ENCODE data around the gene HMG20A. TPM values are rescaled to one million over a fixed set of nuclear protein-coding genes. Genes with fewer than 3 reads are reported as not detected.

HMG20A gene
- total and polyA plus RNA-seq, 10 of the 15 experiments (the other 5 are each of a cell fraction or from before 2014, with no cell fraction given): 30.0 to 98.7 (median 46.8) TPM

DNA sequence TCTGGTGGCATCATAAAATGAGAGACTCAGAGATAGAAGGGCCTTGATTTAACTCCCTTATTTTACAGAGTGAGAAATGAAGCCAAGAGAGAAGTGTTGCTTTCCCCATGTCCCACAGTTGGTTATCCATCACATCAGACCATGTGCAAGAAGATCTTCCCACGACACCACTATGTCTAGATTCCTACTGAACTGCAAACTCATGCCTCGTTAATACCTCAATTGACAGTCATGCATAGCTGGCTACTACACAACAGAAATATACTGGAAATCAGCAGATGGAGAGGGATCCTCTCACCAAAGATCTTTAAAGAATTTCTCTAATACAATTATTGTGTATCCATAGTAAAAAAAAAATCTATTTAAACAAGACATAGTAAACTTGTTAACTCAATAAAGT lies 34.1 kb upstream of the HMG20A start:
- H3K4me1 ChIP-seq (ENCODE audit: control insufficient read depth, insufficient read depth, low read length): peaks cover 13% of the 10 kb centered on the region
- no peak overlapping the region for H3K4me3 ChIP-seq
- H3K27me3 ChIP-seq (replicated peaks in 1 of 2; ENCODE audit: control insufficient read depth in 2 of 2, insufficient read depth in 2 of 2, low read length in 1 of 2): no peaks in the 10 kb centered on the region
- DNase-seq (ENCODE audit: low read depth, low spot score): no peak
- BruUV-seq (replicated peaks): no TSS peak
- WGBS (ENCODE audit: insufficient coverage, insufficient replicate concordance, low lambda C conversion rate, missing lambda C conversion rate): 53% methylated on average over 2 of the region's 2 CpGs
- no peaks in the 10 kb centered on the region; the same call in 2 of the 3 replicates for H3K9me3 ChIP-seq (replicated peaks; ENCODE audit: control insufficient read depth, insufficient read depth, low read length)
- no peaks in the 10 kb centered on the region; the same call in 1 of the 2 replicates for H3K79me2 ChIP-seq (ENCODE audit: control insufficient read depth, insufficient read depth, low read length)
- FAIRE-seq: no peak
- ATAC-seq: no peak
- ChIA-PET RAD21 (ENCODE audit: unreplicated experiment) (interaction anchor here (1.0 to 1.5 kb wide), 4 partner anchors 16 to 196 kb away, joined by 3 to 5 read pairs (median 3); no protein-coding TSS in a partner anchor), CTCF (interaction anchor here (0.9 to 1.3 kb wide), 2 partner anchors 40 to 200 kb away, joined by 4 read pairs; no protein-coding TSS in a partner anchor), POLR2A (interaction anchor here (1.4 kb wide), 1 partner anchor 32 kb away, joined by 3 read pairs; no protein-coding TSS in a partner anchor), SMC1A (ENCODE audit: uncharacterized antibody, unreplicated experiment) (interaction anchor here (0.8 to 1.8 kb wide), 5 partner anchors 12 to 70 kb away, joined by 3 to 6 read pairs (median 4); no protein-coding TSS in a partner anchor)
- intact Hi-C loops (cut with micrococcal nuclease; ENCODE audit: unreplicated experiment) (no loop called here), in situ Hi-C loops (cut with MboI) (no loop called here)
- no peak overlapping the region for H3K9ac ChIP-seq (ENCODE audit: control insufficient read depth, insufficient read depth, low read length)
- no peak overlapping the region for H2AFZ ChIP-seq (ENCODE audit: control insufficient read depth, low read depth, low read length)
- no peaks in the 10 kb centered on the region for H3K36me3 ChIP-seq (ENCODE audit: control insufficient read depth in 2 of 2, insufficient read depth in 2 of 2, low read length in 1 of 2)
- no peak overlapping the region for H3K4me2 ChIP-seq (ENCODE audit: control insufficient read depth, insufficient read depth)
- H3K27ac ChIP-seq (ENCODE audit: control insufficient read depth, insufficient read depth): no peak overlapping the region
- no peaks in the 10 kb centered on the region for H4K20me1 ChIP-seq (ENCODE audit: control insufficient read depth, insufficient read depth)
- TF ChIP-seq, protein P1, sequence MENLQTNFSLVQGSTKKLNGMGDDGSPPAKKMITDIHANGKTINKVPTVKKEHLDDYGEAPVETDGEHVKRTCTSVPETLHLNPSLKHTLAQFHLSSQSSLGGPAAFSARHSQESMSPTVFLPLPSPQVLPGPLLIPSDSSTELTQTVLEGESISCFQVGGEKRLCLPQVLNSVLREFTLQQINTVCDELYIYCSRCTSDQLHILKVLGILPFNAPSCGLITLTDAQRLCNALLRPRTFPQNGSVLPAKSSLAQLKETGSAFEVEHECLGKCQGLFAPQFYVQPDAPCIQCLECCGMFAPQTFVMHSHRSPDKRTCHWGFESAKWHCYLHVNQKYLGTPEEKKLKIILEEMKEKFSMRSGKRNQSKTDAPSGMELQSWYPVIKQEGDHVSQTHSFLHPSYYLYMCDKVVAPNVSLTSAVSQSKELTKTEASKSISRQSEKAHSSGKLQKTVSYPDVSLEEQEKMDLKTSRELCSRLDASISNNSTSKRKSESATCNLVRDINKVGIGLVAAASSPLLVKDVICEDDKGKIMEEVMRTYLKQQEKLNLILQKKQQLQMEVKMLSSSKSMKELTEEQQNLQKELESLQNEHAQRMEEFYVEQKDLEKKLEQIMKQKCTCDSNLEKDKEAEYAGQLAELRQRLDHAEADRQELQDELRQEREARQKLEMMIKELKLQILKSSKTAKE (IDR thresholded peaks at IDR 0.05; ENCODE audit: low read depth, poor library complexity, severe bottlenecking): no peak
- TF ChIP-seq RAD21 (IDR thresholded peaks at IDR 0.05; ENCODE audit: insufficient read depth, low read depth, low read length) (no peak), MYC (IDR thresholded peaks at IDR 0.05; ENCODE audit: insufficient read depth, insufficient read length, insufficient replicate concordance, low read length, severe bottlenecking) (no peak), RELA (IDR thresholded peaks at IDR 0.05; ENCODE audit: borderline replicate concordance, partially characterized antibody) (no peak), SMC3 (IDR thresholded peaks at IDR 0.05; ENCODE audit: borderline replicate concordance, low read length) (no peak), BACH1 (IDR thresholded peaks at IDR 0.05; ENCODE audit: borderline replicate concordance) (no peak), SMAD1 (IDR thresholded peaks at IDR 0.05; ENCODE audit: low read depth, partially characterized antibody) (no peak), SUPT20H (IDR thresholded peaks at IDR 0.05; ENCODE audit: borderline replicate concordance, control insufficient read depth, low read depth, low read length) (no peak), SIN3A (IDR thresholded peaks at IDR 0.05; ENCODE audit: low read depth, low read length) (no peak), EP300 (IDR thresholded peaks at IDR 0.05; ENCODE audit: borderline replicate concordance in 1 of 2, control insufficient read depth in 1 of 2, low read depth in 2 of 2, low read length in 2 of 2) (no peak)
- TF ChIP-seq, protein P2, sequence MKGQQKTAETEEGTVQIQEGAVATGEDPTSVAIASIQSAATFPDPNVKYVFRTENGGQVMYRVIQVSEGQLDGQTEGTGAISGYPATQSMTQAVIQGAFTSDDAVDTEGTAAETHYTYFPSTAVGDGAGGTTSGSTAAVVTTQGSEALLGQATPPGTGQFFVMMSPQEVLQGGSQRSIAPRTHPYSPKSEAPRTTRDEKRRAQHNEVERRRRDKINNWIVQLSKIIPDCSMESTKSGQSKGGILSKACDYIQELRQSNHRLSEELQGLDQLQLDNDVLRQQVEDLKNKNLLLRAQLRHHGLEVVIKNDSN (IDR thresholded peaks at IDR 0.05; ENCODE audit: borderline replicate concordance, extremely low read length, insufficient read depth, low read depth, low read length): no peak
- TF ChIP-seq, protein P3, sequence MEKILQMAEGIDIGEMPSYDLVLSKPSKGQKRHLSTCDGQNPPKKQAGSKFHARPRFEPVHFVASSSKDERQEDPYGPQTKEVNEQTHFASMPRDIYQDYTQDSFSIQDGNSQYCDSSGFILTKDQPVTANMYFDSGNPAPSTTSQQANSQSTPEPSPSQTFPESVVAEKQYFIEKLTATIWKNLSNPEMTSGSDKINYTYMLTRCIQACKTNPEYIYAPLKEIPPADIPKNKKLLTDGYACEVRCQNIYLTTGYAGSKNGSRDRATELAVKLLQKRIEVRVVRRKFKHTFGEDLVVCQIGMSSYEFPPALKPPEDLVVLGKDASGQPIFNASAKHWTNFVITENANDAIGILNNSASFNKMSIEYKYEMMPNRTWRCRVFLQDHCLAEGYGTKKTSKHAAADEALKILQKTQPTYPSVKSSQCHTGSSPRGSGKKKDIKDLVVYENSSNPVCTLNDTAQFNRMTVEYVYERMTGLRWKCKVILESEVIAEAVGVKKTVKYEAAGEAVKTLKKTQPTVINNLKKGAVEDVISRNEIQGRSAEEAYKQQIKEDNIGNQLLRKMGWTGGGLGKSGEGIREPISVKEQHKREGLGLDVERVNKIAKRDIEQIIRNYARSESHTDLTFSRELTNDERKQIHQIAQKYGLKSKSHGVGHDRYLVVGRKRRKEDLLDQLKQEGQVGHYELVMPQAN (conservative IDR thresholded peaks at IDR 0.05): no peak
- TF ChIP-seq, protein P4, sequence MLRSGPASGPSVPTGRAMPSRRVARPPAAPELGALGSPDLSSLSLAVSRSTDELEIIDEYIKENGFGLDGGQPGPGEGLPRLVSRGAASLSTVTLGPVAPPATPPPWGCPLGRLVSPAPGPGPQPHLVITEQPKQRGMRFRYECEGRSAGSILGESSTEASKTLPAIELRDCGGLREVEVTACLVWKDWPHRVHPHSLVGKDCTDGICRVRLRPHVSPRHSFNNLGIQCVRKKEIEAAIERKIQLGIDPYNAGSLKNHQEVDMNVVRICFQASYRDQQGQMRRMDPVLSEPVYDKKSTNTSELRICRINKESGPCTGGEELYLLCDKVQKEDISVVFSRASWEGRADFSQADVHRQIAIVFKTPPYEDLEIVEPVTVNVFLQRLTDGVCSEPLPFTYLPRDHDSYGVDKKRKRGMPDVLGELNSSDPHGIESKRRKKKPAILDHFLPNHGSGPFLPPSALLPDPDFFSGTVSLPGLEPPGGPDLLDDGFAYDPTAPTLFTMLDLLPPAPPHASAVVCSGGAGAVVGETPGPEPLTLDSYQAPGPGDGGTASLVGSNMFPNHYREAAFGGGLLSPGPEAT (IDR thresholded peaks at IDR 0.05; ENCODE audit: low read depth): no peak
